Ectodermal cell (in vitro differentiated cells): ENCODE data around the gene ALDH1A3.

Experiments
- H3K27ac ChIP-seq: 2 replicates; pipeline ENCODE4 v1.7.0; 2013; ENCODE audit warnings: mild to moderate bottlenecking, low read depth, low read length; ENCODE audit not compliant: insufficient read depth, poor library complexity, severe bottlenecking
- H3K27me3 ChIP-seq: 2 replicates; pipeline ENCODE4 v1.7.0; 2013; ENCODE audit warnings: mild to moderate bottlenecking, low read length; ENCODE audit not compliant: insufficient read depth, control insufficient read depth, poor library complexity, severe bottlenecking
- H3K36me3 ChIP-seq: one replicate; pipeline ENCODE4 v1.7.0; 2013; ENCODE audit warnings: low read length; ENCODE audit not compliant: control insufficient read depth, insufficient read depth
- H3K4me1 ChIP-seq: one replicate; pipeline ENCODE4 v1.7.0; 2013; ENCODE audit warnings: low read length; ENCODE audit not compliant: control insufficient read depth, insufficient read depth
- H3K4me3 ChIP-seq: 2 replicates; pipeline ENCODE4 v1.7.0; 2013; ENCODE audit warnings: low read depth, low read length, control low read depth; ENCODE audit not compliant: insufficient read depth
- H3K9me3 ChIP-seq: 2 replicates; pipeline ENCODE4 v1.7.0; 2013; ENCODE audit warnings: mild to moderate bottlenecking, low read length, moderate library complexity; ENCODE audit not compliant: control insufficient read depth
- WGBS, 2 experiments: methylation state at CpG; one replicate each; pipeline ENCODE4 v1.1.7; 2013; ENCODE audit warnings: missing lambda C conversion rate in 2 of 2; 5-methylcytosine and 5-hydroxymethylcytosine counted together

ALDH1A3 gene

DNA sequence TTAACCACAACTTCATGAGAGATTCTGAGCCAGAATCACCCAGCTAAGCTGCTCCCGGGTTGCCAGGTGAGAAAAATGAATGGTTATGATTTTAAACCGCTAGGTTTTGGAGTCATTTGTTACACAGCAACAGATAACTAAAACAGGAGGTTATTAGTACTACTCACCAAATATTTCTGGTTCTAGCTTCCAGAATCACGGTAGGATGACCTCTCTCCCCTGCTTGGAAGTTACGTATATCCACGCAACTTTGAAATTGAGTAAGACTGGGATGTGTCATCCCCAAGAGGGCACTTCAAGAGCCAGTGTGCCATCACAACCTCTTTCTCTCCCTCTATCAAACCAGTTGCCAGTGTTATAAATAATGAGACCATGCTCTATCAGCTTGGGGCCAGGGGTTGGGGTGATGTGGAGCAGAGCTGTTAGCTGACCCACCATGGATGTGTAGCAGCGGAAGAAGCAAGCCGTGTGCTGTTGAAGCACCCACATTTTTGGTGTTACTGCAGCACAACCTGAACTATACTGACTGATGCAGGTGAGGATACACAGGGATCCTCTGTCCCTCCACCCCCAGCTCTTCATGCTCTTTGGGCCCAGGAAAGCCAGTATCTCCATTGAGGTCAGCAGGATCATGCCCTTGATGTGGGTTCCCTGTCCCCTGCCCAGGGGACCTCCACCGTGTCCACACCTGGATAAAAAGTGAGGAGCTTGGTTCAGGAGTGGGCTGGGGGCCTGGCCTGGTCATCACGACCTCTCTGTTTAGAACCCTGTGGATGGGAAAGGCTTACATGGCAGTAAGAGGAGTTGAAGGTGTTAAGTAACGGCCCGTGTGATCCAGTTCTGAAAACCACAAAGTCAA, 19.4 kb upstream of the ALDH1A3 start:
- 95% methylated on average over 11 of the region's 11 CpGs for WGBS, 2 experiments
- Histone ChIP-seq H3K4me3 (no peak overlapping the region), H3K9me3 (no peaks in the 10 kb centered on the region), H3K36me3 (no peaks in the 10 kb centered on the region), H3K27me3 (no peaks in the 10 kb centered on the region), H3K4me1 (no peaks in the 10 kb centered on the region), H3K27ac (no peak overlapping the region)

DNA sequence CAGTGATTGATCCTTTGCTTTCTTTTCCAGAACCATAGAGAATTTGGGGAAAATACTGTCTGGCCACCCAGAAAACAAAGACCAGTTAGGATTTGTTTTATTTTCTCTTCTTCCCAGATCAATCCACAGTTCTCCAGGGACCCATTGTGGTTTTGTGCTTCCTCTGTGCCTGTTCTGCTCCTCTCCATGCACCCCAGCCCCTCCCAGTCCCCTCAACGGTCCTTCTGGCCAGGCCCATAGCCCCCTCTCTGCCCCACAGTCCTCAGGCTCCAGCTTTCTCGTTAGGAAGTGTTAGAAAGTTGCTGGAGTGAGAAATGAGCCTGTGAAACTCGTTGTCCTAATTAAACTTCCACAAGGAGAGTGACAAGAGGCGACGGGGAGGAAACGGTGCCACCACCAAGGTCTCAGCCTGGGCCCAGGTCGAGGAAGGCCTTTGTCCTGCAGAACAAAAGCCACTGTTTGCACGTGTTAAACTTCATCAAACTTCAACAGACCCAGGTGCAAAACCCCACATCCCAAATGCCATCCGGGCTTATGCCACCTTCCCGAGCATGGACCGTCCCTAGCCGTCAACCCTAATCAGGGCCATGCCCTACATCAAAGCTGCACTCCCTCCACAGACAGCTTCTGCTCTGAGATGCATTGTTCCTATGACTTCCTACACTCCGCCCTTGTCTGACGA, 18.7 kb upstream of the ALDH1A3 start:
- Histone ChIP-seq H3K4me1 (no peaks in the 10 kb centered on the region), H3K27me3 (no peaks in the 10 kb centered on the region), H3K36me3 (no peaks in the 10 kb centered on the region), H3K9me3 (no peaks in the 10 kb centered on the region), H3K27ac (no peak overlapping the region), H3K4me3 (no peak overlapping the region)
- WGBS, 2 experiments: 84% methylated on average over 14 of the region's 14 CpGs

DNA sequence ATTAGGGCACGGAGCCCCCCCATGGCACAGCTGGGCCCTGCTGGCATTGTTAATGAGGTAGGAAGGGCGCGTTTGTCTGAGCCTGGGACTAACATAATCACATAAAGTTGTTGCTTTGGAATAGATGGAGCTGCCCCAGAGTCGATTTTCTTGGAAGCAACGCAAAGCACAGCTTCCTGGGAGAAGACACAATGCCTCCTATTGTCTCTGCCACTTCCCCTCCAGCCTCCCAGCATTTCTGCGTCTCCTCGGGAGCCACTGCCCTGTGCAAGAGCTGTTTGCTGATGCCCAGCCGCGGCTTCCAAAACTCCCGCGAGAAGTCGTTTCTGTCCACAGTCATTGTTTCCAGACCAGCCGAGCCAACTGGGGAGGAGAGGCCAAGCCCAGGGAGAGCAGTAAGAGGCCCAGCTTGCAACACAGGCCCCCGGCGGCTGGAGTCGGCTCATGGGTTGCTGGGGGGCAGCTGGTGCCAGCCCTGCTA, 18.1 kb upstream of the ALDH1A3 start:
- Histone ChIP-seq H3K4me1 (no peaks in the 10 kb centered on the region), H3K4me3 (no peak overlapping the region), H3K27me3 (no peaks in the 10 kb centered on the region), H3K27ac (no peak overlapping the region), H3K9me3 (no peaks in the 10 kb centered on the region), H3K36me3 (no peaks in the 10 kb centered on the region)
- WGBS, 2 experiments: 86 to 89% methylated on average over 16 of the region's 16 CpGs

DNA sequence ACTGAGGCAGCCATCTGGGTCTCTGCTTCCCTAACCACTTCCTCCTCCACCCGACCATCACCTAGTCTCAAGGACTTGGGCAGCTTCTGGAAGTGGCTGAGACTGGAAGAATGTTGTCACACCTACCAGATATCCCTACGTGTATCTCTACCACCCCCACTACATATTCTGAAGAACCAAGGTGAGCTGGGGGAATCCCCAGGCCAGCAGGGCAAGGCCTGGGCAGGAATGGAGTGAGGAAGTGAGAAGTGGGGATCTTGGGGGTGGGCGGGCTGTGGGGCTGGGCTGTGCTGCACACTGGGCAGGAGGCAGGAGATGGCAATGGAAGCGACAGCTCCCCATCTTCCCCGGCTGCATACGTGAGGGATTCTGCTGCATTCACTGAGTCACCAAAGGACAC, 17.5 kb upstream of the ALDH1A3 start:
- no peaks in the 10 kb centered on the region for H3K4me1 ChIP-seq
- no peak overlapping the region for H3K27ac ChIP-seq
- H3K27me3 ChIP-seq: no peaks in the 10 kb centered on the region
- no peak overlapping the region for H3K4me3 ChIP-seq
- H3K36me3 ChIP-seq: no peaks in the 10 kb centered on the region
- H3K9me3 ChIP-seq: no peaks in the 10 kb centered on the region
- 89 to 95% methylated on average over 5 to 6 of the region's 6 CpGs for WGBS, 2 experiments

DNA sequence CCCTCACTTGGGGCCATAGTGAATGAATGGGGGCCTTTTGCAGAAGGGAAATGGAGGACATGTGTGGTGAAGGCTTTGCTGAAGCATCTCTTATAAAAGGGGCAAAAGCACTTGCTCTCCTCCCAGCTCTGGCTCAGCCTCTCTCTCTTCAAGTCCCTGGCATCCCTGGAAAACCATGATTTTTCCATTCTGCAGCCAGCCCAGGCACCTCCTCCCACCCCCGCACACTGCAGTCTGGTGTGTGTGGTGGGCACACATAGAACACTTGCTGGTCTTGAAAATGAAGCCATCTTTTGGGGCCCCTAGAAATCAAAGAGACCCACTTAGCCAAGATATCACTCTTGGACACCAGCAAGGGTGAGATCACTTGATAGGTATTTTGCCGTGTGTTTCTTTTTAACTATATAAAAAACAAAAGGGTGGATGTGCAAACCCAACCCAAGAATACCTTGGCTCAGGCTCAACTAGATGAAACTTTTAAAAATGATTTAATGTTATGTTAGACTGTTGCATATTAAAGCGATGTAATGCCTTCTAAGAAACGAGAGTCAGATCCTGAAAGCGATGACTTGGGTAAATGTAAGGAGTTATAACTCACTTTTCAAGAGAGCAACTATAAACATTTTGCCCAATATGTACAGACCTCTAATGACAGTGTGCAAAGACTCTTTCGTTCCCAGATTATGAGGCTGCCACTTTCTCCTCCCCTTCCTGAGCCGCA, 16.4 kb upstream of the ALDH1A3 start:
- 94 to 95% methylated on average over 7 of the region's 7 CpGs for WGBS, 2 experiments
- no peak overlapping the region for H3K4me3 ChIP-seq
- H3K36me3 ChIP-seq: no peaks in the 10 kb centered on the region
- no peak overlapping the region for H3K27ac ChIP-seq
- no peaks in the 10 kb centered on the region for H3K4me1 ChIP-seq
- H3K27me3 ChIP-seq: no peaks in the 10 kb centered on the region
- no peaks in the 10 kb centered on the region for H3K9me3 ChIP-seq

DNA sequence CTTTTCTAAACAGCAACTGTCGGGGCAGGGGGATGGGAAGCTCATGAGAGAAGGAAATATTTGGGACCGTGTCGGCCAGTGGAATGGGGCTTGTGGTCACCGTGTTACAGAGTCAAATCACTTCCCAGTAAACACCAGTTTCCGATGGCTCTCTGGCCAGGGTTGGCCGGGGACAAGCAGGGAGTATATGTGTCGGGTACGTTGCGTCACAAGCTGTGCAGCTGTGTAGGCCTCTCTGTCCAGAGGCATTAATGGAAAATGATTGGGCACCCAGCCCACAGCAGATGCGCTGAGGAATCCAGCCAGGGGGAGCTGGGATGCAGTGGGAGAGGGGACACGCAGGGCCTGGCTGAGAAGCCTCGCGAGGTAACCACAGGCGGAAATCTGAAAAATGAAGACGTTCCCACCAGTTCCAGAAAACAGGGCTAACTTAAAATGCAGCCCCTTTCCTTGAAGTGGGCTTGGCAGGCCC, 15.8 kb upstream of the ALDH1A3 start:
- no peaks in the 10 kb centered on the region for H3K4me1 ChIP-seq
- WGBS, 2 experiments: 91 to 93% methylated on average over 15 of the region's 15 CpGs
- H3K4me3 ChIP-seq: no peak overlapping the region
- no peaks in the 10 kb centered on the region for H3K36me3 ChIP-seq
- no peaks in the 10 kb centered on the region for H3K27me3 ChIP-seq
- no peaks in the 10 kb centered on the region for H3K9me3 ChIP-seq
- H3K27ac ChIP-seq: no peak overlapping the region

DNA sequence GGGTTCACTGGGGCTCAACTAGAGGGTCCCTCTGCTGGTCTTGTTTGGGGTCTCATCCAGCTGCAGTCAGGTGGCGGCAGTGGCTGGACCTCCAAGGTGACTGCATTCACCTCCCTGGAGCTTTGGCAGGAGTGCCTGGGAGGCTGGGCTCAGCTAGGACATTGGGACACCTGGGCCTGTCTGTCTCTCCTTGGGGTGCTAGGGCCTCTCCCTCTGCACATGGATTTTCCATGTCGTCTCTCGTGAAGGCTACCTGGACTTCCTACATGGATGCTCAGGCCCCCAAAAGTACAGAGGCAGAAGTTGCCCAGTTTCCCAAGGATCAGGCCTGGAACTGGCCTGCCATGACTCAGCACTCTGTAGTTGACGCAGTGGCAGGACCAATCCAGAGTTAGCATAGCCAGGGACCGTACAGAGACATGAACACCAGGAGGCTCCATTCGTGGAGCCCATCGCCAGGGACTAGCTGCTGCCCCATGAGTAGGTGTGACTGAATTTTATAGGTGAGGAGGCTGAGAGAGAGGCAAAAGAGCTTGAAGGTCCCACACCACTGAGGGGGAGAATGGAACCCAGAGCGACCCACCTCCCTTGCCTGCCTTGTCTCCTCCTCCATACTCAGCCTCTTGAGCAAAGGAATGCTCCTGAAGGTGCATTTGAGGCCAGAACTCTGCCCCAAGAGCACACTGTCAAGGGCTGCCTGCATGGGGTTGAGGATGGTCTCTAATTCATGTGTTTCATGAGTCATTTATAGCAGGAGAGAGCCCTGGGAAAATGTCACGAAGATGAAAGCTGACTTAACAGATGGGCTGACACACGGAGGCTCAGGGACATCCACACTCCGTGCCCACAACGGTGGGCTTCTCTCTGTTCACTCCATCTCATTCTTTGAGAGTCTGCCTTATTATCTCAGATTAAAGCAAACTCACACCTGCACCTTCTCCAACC, 13.0 kb upstream of the ALDH1A3 start:
- H3K27ac ChIP-seq: no peak overlapping the region
- H3K4me3 ChIP-seq: no peak overlapping the region
- H3K27me3 ChIP-seq: no peaks in the 10 kb centered on the region
- H3K36me3 ChIP-seq: no peaks in the 10 kb centered on the region
- H3K4me1 ChIP-seq: no peaks in the 10 kb centered on the region
- no peaks in the 10 kb centered on the region for H3K9me3 ChIP-seq
- 94% methylated on average over 12 of the region's 12 CpGs for WGBS, 2 experiments

DNA sequence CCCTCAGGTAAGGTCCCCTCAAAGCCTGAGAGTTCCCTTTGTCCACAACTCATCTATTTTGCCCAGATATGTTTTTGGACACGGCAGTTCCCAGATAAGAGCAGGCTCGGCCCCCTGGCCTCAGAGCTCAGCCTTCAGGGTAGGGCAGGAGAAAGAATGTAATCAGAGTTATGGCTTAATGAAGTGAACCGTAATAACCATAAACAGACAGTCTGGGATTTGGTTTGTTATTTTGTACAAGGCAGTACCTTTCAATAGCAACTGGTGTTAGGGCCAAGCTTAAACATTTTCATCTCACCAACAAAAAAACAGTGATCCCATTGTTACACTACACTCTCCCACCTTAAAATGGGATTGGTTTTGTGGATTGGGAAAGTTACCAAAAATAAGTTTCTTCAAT, 12.2 kb upstream of the ALDH1A3 start:
- H3K4me3 ChIP-seq: no peak overlapping the region
- no peak overlapping the region for H3K27ac ChIP-seq
- H3K4me1 ChIP-seq: no peaks in the 10 kb centered on the region
- H3K27me3 ChIP-seq: no peaks in the 10 kb centered on the region
- WGBS, 2 experiments: 92 to 95% methylated on average over 3 of the region's 3 CpGs
- H3K36me3 ChIP-seq: no peaks in the 10 kb centered on the region
- no peaks in the 10 kb centered on the region for H3K9me3 ChIP-seq

DNA sequence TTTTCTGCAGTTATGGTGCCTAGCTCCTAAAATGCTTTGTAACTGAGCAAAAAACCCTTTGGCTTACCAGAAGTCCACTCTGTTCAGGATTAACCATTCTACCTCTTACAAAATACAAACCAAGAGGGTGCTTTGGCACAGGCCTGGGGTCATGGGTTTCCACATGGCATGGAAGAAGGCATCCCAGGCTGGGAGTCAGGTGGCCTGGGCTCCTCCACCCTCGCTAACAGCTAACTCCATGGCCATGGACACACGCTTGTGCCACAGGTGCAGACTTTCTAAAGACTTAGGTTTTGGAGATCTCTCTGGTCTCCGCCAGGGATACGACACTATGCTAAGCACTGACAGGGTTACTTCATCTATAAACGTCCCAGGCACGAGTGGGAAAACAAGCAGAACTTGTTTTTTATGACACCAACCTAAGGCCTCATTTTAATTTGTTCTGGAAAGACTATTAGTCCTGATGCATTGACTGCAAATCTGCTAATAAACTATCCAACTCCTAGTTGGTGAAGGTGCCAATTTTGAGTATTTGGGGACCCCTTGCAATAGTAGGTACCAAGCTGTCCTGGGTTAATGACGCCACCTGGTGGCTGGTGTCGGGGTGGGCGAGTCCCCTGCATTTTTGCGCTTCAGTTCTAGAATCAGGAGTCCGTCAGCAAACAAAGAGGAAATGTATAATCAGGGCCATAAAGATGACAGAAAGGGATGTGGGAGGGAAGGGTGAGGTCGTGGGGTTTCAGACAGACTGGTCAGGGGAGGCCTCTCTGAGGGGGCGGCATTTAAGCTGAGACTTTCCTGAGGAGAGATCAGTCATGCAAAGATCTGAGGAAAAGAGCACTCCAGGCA, 10.3 kb upstream of the ALDH1A3 start:
- 71 to 72% methylated on average over 13 of the region's 13 CpGs for WGBS, 2 experiments
- no peaks in the 10 kb centered on the region for H3K9me3 ChIP-seq
- peaks cover 6% of the 10 kb centered on the region for H3K27me3 ChIP-seq
- no peak overlapping the region for H3K27ac ChIP-seq
- H3K4me1 ChIP-seq: no peaks in the 10 kb centered on the region
- H3K4me3 ChIP-seq: no peak overlapping the region
- no peaks in the 10 kb centered on the region for H3K36me3 ChIP-seq
